Suppressor macrophage (primary cell): Measurements from ENCODE around the gene RASA3.

Experiments
- DNase-seq, 4 experiments: peaks; one replicate each; pipeline ENCODE4 v3.0.0-alpha.2; 2020 to 2022

RASA3 gene

DNA sequence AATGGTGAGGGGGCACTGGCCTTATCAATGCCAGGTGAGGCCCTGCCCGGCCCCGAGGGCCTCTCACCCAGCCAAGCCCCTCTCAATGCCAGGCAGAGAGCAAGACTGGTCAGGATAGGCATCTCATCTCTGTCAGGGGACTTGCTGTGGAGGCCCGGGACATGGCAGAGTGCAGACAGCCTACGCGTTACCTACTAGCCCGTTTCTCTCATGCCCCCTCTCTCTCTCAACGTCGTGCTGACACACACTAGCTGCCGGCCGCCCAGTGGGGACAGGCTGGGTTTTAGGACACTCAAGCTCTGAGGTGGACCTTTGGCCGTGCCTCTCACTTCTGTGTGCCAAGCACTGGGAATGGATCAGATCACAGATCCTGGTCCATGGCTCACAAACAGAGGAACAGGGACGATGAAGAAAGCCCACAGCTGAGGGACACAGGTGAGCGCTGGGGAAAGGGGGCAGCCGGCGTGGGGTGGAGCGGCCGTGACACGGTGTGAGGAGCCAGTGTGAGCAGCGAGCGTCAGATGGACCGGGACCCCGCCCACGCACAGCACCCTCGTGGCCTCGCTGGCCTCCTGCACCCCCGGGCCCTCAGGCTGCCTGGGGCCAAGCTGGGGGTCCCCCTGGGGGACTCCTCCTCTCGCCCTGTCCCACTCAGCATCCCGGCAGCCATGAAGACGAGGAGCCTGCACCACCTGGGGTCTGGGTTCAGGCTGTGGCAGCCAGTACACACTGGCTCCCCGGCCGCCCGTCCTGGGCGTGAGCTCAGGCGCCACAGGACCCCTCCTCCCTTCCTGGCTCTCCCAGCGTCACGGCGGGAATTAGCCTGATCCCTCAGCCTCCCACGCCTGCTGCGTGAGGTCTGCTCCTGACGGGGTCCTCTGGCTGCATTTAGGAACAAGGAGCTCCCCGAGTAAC lies 81.6 kb downstream of the RASA3 start:
- DNase-seq = no peak

DNA sequence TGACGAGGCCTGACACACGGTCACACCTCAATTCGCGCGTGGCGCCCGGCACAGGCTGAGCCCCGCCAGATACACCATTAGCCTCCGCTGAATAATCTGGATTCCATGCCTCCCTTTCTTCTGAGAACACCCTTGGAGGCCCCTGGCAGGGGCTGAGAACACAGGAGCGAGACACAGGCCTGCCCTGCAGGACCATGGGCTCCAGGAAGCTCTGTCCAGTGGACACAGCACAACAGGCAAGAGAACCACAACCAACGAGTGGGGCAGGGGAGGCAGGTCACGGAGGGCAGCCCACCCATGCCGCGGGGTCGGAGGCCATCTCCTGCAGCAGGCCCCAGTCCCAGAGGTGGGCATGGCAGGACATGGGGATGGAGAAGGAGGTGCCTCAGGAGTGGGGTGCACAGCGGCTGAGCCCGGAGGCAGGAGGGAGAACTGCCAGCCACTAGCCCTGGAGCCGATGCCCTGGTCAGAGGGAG lies 82.8 kb downstream of the RASA3 start:
- no peak for DNase-seq

DNA sequence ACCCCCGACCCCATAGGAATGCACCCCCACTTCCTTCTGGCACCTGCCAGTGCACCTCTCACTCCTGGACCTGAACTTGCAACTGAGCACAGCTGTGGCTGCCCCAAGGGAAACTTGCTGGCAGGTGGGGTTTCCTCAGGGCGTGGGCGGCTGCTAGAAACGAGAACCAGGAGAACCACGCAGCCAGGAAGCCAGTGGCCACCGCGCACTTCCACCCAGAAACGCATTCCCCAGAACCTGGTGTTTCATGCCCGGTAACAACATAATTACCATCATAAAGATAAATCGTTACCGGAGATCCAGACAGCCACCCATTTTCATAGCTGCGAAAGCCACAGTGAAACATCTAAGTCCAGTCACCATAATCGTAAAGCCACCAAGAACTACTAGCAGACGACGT lies 83.4 kb downstream of the RASA3 start:
- DNase-seq = peak; percentile 48 to 75 (median 65)

DNA sequence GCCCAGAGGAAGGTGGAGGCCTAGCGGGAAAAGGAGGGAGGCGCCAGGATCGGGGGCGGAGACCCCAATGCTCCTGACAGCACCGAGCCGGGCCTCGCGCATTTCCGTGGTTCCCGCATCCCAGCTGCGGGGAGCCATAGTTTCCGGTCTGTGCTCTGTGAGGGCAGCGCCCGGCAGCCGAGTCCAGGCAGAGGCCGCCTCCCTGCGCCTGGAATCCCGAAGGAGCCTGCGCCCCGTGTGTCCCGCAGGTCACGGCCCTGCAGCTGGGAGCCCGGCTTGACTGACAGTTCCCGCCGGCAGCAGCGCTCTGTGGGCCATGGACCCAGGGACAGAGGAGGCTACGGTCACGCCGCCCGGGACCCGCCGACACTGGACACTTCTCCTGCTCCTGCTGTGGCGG lies 84.0 kb downstream of the RASA3 start:
- no peak for DNase-seq

DNA sequence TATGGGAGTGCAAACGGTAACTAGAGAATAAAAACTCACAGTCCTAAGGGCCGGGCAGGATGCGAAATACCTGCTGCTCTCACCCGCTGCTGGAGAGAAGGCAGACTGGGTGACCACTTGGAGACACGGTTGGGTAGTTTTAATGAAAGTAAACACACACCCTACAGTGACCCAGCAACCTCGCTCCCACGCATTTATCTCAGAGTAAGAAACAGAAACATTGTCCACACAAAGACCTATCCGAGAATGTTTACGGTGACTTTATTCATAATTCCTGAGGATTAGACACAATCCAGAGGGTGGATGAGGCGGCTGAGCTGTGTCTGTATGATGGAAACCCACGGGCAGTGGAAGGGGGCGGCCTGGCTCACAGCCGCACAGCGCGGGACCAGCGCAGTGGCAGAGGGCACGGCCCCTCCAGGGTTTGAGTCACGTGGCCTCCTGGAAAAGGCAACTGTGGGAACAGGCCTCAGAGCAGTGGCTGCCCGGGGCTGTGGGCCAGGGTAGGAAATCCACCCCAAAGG lies 85.0 kb downstream of the RASA3 start:
- DNase-seq = no peak

DNA sequence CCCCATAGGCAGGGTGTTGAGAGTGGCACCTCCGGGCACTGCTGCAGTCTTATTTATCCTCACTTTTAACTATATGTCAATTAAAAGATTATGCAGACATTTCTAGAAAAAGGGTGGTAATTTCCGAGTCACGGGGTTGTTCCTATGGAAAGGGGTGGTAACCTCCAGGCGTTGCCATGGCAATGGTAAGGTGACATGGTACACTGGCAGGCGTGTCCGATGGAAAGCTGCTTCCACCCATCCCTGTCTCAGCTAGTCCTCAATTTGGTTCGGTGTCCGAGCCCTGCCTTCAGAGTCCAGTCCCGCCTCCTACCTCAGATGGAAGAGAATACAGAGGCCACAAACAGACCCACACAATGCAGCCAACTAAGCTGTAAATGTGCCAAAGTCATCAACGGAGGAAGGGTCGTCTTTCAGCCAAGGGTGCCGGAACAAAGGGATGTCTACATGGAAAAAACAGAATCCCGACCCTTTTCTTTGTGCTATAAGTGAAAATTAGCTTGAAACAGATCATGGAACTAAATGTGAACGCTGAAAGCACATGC lies 85.9 kb downstream of the RASA3 start:
- no peak for DNase-seq

DNA sequence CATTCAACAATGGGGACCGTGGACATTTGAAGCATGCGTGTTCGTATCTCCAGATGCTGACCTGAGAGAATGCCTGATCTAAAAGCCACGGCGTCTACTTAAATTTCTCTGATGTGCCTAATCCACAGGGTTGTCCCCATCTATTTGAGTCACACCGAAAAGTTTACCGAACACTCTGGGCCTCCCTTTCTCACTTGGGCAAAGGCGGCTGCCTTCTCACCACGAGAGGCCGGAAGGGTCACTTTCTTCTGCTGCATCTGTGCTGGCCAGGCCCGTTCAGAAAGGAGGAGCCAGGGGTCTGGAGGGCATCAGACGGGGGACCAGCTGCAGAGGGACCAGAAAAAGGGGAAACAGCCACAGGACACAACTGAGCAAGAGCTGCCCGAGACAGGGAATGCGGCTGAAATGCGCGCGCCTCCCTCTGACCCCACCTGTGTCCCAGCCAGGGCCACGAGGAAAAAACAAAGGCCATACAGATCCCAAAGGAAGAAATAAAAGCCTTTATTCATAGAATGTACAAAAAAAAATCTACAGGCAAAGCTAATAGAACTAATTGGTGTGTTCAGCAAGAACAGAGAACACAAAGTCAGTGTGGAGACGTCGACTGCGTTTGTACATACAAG lies 87.2 kb downstream of the RASA3 start:
- no peak for DNase-seq

DNA sequence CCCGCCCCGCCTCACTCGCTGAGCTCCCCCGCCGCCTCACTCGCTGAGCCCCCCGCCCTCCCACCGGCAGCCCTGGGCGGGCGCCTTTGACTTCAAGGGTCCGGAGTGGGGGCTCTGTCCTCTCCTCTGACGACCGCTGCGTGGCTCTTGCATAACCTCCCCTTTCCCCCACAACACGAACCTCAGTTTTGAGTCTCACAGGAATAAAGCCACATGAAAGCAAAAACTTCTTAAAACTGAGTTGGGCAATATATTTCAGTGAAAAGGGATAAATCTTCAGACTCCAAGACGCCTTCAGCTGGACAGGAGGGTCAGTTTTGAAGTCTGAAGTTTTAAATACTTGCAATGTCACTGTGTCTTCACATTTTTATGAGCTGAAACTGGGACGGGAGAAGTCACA lies 87.9 kb downstream of the RASA3 start:
- peak in 2 of 4 experiments; percentile 16 to 52 for DNase-seq

DNA sequence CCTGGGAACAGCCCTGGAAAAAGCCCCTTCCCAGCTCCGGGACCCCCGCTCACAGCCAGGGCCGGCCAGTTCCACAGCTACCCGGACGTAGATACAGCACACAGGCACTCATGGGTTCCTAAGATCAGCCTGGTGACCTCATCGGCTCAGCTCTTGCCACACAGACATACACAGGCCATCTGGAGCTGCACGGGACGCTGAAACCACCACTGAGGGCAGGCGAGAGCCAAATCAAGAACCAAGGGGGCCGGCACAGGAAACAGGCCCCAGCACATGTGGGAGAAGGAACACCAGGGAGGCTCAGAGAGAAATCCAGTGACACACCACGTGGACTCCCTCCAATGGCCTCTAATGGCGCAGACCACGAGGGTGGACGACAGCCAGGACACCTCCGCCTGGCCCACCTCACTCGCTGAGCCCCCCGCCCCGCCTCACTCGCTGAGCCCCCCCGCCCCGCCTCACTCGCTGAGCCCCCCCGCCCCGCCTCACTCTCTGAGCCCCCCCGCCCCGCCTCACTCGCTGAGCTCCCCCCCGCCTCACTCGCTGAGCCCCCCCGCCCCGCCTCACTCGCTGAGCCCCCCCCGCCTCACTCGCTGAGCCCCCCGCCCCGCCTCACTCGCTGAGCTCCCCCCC lies 88.9 kb downstream of the RASA3 start:
- DNase-seq = peak; percentile 74 to 87 (median 82)

DNA sequence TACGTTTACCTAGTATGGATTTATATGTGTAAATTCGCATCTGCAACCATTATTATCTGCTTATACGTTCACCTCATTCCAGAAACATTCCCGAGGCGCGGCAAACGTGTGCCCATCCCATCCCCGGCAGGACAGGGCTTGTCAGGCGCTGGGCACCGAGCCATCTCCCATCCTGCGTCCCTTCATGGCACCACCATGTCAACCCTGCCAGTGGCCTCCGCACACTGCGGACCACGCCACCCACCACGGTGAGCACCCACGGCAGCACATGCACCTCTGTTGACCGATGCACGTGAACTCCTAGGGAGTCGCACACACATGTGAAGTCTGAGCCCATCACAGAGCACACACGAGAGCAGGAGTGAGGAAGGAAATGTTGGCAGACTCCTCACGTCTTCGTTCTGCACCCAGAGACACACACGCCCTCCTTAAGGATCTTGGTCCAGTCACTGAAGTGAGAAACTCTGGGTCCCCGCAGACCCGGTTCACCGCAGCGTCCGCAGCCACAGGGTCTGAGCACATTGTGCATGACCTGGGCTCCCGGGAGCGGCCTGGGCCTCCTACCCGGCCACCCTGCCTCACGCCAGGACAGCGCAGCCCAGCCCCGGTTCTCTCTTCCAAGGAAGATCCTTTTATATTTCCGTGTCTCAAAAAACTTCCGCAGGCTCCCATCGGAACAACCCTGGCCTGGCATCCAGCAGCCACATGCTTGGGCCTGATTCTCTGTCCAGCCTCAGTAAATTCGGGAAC lies 90.2 kb downstream of the RASA3 start:
- DNase-seq = no peak

DNA sequence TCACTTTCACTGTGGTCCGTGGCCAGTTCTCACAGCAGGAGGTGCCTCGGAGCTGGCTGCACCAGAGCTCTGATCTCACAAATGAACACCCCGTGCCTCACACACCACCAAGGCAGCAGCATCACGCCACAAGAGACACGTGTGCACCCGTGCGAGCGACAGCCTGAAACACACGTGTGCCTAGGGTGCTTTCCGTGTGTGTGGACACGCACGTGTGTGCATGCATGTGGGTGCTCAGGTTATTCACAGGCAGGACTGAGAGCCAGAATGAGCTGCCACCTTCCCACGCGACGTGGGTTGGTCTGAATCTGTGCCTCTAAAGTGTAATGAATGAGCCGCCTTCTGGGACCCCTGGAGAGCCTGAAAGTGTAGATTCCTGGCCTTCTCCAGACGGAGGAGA lies 90.9 kb downstream of the RASA3 start:
- no peak for DNase-seq

DNA sequence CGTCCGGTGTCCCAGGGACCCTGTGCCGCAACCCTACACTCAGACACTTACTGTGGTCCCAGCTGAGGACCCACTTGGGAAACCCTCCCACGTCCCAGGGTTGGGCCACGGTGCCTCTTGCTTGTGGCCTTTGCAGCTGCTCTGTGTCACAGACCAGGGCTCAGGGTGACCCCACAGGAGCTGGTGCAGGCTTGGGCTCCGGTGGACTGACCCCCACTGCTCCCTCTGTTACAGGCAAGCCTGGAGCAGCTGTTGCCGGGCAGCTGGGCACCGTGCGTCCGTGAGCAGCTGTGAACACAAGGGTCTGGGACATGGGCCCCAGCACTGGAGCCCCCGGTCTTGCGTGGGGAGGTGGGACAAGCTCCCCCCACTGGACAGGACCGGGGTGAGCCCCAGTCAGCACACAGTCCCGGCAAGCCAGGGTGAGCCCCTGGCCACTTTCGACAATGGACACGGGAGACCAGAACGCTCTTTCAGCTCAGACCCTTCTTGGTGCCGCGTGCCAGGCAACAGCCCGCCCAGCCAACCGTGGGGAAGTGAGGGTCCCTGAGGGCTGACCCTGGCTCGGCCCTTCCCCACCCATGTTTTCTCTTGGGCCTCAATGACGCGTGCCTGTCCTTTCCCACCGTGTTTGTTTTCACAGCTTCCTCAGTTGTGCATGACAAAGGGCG lies 92.8 kb downstream of the RASA3 start:
- DNase-seq = no peak

DNA sequence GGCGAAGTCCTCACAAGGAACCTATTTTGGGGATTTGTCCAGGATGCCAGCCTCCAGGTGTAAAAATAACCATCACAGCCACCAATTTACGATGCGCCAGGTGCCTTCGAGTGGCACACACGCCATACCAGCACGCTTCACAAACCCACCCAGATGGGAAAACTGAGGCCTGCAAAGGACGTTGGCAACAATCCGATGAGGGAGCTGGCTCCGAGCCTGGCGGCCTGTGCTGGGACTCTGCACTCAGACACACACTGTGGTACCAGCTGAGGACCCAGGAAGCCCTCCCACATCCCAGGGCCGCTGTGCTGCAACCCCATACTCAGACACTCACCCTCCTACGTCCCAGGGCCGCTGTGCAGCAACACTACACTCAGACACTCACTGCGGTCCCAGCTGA lies 93.5 kb downstream of the RASA3 start:
- no peak for DNase-seq

DNA sequence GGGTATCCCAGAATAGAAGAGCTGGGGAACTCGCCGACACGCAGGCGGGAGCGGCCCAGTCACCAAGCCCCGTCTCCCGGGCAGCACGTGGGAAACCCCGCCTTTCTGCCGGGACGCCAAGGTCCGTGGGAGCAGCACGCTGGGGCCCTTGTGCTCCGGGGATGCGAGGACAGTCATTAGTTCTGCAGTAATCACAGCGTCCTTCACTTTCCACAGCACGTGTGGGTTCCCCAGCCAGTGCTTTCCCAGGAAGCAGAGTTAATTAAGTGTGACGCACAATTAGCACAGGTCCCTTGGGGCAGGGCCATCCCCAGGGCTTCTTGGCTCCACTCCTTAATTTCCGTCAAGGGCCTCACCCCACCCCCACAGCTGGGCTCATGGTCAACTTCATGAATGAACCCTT lies 94.2 kb downstream of the RASA3 start:
- no peak for DNase-seq

DNA sequence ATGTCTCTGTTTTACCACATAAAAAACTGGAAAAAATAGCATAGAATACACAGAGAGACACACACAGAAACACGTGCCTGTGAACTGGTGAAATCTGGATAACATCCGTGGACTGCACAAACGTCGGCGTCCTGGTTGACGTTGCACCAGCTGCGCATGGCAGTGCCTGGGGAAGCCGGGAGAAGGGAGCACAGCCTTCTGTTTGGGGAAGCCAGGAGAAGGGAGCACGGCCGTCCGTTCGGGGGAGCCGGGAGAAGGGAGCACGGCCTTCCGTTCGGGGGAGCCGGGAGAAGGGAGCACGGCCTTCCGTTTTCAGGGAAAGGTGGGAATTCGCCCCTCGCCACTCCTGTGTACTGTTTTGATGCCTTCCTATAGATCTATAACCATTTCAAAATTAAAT lies 94.7 kb downstream of the RASA3 start:
- DNase-seq = no peak

DNA sequence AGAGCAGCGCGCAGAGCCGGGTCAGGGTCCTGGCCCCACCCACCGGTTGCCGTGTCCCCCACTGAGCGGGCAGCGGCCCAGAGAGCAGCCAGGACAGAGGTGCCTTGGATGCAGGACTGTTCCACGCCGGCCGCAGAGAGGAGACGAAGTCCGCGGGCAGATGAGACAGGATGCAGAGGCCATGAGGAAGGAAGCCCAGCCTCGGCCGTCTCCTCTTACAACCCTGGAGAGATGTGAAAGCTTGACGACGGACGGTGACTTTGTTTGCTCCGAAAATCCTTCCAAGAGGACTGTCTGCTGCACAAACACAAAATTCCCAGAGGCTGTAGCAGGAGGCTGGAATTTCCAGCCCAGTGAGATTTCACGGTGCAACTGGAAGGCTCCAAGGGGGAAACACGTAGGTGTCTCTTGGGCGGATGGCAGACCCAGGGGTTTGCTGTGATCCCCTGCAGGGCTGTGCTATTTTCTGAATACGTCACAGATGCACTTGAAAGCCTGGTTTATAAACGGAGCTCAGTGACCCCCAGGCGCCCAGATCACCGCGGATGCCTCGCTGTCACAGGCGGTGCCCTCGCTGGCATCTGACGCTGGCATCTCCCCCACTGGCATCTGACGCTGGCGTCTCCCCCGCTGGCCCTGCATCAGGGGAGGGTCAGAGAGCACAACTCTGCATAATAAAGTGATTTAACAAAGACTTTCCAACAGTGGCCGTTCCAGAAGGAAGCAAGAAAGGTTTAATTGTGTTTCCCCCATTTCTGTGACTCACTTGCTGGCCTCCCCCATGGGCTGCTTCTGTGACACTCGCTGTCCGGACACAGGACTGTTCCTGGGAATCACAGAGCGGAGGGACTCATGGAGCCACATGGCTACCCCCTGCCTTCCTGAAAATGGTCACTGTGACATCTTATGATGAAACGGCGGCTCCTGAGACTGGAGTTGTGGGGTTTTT lies 96.6 kb downstream of the RASA3 start:
- peak; percentile 53 to 78 (median 70) for DNase-seq

DNA sequence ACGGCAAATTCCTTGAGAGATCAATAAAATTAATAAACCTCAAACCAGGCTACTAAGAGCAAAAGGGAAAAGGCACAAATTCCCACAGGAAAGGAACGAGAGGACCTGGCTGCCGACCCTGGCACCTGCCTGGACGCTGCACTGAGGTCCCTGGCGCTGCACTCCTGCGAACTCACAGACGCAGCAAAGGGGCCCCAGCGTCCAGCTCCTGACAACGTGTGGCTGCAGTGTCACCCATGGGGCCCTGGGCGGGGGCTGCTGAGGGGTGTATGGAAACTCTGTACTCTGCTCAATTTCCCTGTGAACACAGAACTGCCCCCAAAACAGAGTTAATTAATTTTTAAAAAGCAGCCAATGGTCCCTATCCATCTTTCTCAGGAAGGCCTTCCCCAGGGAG lies 97.2 kb downstream of the RASA3 start:
- DNase-seq = no peak

DNA sequence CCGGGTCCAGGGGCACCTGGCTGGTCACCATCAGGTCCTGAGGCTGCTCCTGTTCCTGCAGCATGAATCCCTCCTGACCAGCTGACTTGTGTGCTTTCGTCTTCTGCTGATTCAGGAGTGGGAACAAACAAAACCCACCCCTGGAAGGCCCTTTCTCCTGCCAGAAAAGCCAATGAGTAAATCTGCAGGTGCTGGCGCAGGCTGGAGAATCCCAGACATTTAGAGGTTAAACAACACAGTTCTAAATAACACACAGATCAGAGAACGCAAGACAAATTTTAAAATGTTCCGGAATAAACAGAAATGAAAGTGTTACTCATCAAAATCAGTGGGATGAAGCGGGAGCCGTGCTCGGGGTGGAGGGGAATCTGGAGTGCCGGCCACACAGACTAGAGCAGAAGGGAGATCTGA lies 97.9 kb downstream of the RASA3 start:
- DNase-seq = peak in 3 of 4 experiments; percentile 17 to 33 (median 32)

DNA sequence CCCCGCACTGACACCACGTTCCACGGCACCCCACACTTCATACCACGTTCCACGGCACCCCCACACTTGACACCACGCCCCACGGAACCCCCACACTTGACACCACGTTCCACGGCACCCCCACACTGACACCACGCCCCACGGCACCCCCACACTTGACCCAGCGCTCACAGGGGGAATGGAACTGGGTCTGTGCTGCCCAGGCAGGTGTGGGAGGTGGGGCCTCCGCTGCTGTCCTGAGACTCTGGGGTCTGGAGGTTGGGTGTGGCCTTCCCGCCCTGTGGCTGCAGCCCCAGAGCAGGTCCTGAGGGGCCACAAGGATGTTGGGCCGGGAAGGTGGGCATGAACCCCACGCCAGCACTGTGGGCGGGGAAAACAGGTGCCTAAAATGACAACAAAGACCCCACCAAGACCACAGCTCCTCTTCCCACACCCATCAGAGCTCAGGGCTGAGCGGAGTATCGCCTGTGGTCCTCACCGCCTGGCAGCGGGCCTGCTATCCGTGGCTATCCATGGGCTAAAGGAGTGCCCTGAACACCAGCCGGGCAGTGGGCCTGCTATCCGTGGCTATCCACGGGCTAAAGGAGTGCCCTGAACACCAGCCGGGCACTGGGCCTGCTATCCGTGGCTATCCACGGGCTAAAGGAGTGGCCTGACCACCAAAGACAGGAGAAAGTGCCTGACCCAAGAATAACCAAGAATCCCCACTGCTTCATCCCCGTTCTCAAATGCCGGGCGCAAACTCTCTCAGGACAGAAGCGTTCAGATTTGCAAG lies 98.7 kb downstream of the RASA3 start:
- no peak for DNase-seq
